Measurements from ENCODE around the gene PSRC1. TPM values are rescaled to one million over a fixed set of nuclear protein-coding genes. Genes with fewer than 3 reads are reported as not detected.

PSRC1 gene
- total RNA-seq, 1 donor from 2014 or later, result 78.1 TPM

DNA sequence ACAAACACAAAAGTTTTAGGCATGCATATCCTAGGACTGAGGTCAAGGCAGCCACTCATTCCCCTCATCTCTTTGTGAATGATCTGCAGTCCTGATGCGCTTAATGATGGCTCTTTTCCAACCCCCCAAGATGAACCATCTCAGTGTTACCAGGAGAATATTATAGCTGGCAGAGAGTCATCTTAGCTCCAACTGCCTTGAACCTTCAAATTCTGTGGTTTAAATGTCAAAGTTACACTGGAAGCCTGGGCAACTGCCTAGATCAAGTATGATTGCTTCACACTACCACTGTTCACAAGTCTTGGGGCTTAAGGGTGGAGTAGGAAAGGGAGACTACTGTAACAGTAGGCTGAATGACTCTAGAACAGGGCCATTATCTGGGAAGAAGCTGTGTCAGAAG is 31.9 kb upstream of the PSRC1 start:
- H3K79me2 ChIP-seq (ENCODE audit: low read depth), result no peaks in the 10 kb centered on the region

DNA sequence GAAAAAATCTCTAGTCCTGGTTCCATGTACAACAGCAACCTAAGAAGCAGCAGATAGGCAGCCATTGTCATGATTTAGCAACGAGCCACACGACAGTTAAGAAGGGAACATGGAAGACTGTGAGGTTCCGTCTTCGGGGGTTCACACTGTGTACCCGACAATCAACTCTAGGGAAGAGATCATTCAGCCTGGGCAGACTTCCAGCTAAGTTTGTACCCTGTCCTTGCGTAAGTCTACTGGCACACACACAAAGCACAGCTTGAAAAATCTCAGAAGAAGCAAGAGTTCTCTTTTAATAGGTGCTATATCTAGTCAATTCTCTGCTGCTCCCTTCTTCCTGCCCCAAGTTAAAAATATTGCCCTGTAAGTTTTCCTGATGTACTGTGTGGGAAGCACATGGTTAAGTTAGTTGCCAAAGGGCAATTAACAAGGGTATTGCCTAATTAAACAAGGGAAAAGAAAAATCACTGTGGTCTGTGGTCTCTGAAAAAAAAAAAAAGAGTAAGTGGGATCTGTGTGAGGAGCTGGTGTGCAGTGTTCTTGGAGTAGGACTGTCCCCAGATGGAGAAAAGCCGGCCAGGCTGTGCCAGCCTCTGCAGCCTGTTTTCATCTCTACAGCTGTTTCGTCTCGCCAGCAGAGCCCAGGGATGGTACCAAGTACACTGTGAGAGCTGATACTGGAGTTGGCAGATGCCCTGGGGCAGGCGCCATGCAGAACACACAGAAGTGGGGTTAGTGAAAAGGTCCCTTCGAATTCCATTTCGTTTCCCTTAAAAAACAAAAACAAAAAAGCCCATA is 30.2 kb upstream of the PSRC1 start:
- Histone ChIP-seq H3K79me2 (ENCODE audit: low read depth) (no peaks in the 10 kb centered on the region), H3K4me1 (peaks cover under 1% of the 10 kb centered on the region), H3K9ac (no peak overlapping the region), H3K4me3 (no peak overlapping the region), H3K36me3 (no peaks in the 10 kb centered on the region), H3K27me3 (no peaks in the 10 kb centered on the region), H2AFZ (replicated peaks) (no peak overlapping the region), H4K20me1 (ENCODE audit: low read depth) (no peaks in the 10 kb centered on the region), H3F3A (ENCODE audit: low read depth) (peaks cover 5% of the 10 kb centered on the region), H3K9me3 (ENCODE audit: low read depth) (no peaks in the 10 kb centered on the region), H3K4me2 (no peak overlapping the region), H3K27ac (no peak overlapping the region)
- Mint-ChIP-seq H3K4me3 (no peak overlapping the region), H3K27ac (no peak overlapping the region), H3K27me3 (ENCODE audit: insufficient read depth, low read depth) (no peaks in the 10 kb centered on the region), H3K9me3 (no peaks in the 10 kb centered on the region), H3K36me3 (peaks cover 27% of the 10 kb centered on the region), H3K4me1 (no peaks in the 10 kb centered on the region)
- TF ChIP-seq EZH2 (IDR thresholded peaks at IDR 0.05), result no peak
- no peak for TF ChIP-seq EZH2phosphoT487 (IDR thresholded peaks at IDR 0.05)
- TF ChIP-seq, protein P1, sequence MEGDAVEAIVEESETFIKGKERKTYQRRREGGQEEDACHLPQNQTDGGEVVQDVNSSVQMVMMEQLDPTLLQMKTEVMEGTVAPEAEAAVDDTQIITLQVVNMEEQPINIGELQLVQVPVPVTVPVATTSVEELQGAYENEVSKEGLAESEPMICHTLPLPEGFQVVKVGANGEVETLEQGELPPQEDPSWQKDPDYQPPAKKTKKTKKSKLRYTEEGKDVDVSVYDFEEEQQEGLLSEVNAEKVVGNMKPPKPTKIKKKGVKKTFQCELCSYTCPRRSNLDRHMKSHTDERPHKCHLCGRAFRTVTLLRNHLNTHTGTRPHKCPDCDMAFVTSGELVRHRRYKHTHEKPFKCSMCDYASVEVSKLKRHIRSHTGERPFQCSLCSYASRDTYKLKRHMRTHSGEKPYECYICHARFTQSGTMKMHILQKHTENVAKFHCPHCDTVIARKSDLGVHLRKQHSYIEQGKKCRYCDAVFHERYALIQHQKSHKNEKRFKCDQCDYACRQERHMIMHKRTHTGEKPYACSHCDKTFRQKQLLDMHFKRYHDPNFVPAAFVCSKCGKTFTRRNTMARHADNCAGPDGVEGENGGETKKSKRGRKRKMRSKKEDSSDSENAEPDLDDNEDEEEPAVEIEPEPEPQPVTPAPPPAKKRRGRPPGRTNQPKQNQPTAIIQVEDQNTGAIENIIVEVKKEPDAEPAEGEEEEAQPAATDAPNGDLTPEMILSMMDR (IDR thresholded peaks at IDR 0.05), result no peak
- DNase-seq (ENCODE audit: low spot score), result no peak

More for the DNA sequence above, 31.9 kb upstream of the PSRC1 start:
- no peak overlapping the region for H3K4me2 ChIP-seq
- no peak overlapping the region for H3K27ac Mint-ChIP-seq
- no peak overlapping the region for H3K27ac ChIP-seq
- no peak overlapping the region for H3K9ac ChIP-seq
- no peaks in the 10 kb centered on the region for H3K4me1 Mint-ChIP-seq
- H3K36me3 Mint-ChIP-seq, result peaks cover 32% of the 10 kb centered on the region
- DNase-seq (ENCODE audit: low spot score), result no peak
- no peak overlapping the region for H3K4me3 ChIP-seq
- no peaks in the 10 kb centered on the region for H3F3A ChIP-seq (ENCODE audit: low read depth)
- no peak for TF ChIP-seq EZH2phosphoT487 (IDR thresholded peaks at IDR 0.05)
- no peak for TF ChIP-seq EZH2 (IDR thresholded peaks at IDR 0.05)
- TF ChIP-seq, protein P1 (IDR thresholded peaks at IDR 0.05), result no peak
- no peaks in the 10 kb centered on the region for H4K20me1 ChIP-seq (ENCODE audit: low read depth)
- H3K9me3 Mint-ChIP-seq, result no peaks in the 10 kb centered on the region
- no peaks in the 10 kb centered on the region for H3K27me3 Mint-ChIP-seq (ENCODE audit: insufficient read depth, low read depth)
- H3K4me3 Mint-ChIP-seq, result no peak overlapping the region
- no peaks in the 10 kb centered on the region for H3K4me1 ChIP-seq
- no peaks in the 10 kb centered on the region for H3K27me3 ChIP-seq
- no peak overlapping the region for H2AFZ ChIP-seq (replicated peaks)
- no peaks in the 10 kb centered on the region for H3K9me3 ChIP-seq (ENCODE audit: low read depth)
- H3K36me3 ChIP-seq, result no peaks in the 10 kb centered on the region

DNA sequence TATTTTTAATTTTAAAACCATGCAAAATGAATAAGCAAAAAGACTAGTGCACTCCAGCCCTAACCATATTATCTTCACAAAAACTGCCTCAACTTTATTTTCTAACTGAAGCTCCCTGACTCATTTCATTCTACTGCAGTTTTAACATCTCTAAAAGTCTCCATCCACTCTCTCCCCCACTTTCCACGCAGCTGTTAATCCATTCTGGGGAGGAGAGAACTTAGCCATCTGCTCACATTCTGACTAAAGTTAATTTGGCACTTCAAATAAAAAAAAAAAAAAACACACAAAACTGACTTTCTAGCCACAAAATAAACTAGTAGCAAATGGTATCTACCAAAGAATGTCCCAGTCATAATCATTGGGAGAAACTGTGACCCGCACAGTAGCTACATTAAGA is 29.3 kb upstream of the PSRC1 start:
- no peak for DNase-seq (ENCODE audit: low spot score)
- H3K79me2 ChIP-seq (ENCODE audit: low read depth), result no peaks in the 10 kb centered on the region
- H3K4me2 ChIP-seq, result no peak overlapping the region
- H3K4me1 Mint-ChIP-seq, result peaks cover 6% of the 10 kb centered on the region
- H3K27ac Mint-ChIP-seq, result peak overlapping the region; percentile 55
- peaks cover 27% of the 10 kb centered on the region for H3K36me3 Mint-ChIP-seq
- no peaks in the 10 kb centered on the region for H3K9me3 ChIP-seq (ENCODE audit: low read depth)
- peaks cover 14% of the 10 kb centered on the region for H3F3A ChIP-seq (ENCODE audit: low read depth)
- H3K27me3 ChIP-seq, result no peaks in the 10 kb centered on the region
- H2AFZ ChIP-seq (replicated peaks), result no peak overlapping the region
- H3K27me3 Mint-ChIP-seq (ENCODE audit: insufficient read depth, low read depth), result no peaks in the 10 kb centered on the region
- peaks cover 10% of the 10 kb centered on the region for H3K4me1 ChIP-seq
- H3K9ac ChIP-seq, result no peak overlapping the region
- no peak overlapping the region for H3K4me3 Mint-ChIP-seq
- no peak overlapping the region for H3K27ac ChIP-seq
- no peak overlapping the region for H3K4me3 ChIP-seq
- no peaks in the 10 kb centered on the region for H4K20me1 ChIP-seq (ENCODE audit: low read depth)
- no peaks in the 10 kb centered on the region for H3K36me3 ChIP-seq
- TF ChIP-seq, protein P1 (IDR thresholded peaks at IDR 0.05), result no peak
- TF ChIP-seq EZH2phosphoT487 (IDR thresholded peaks at IDR 0.05) (no peak), EZH2 (IDR thresholded peaks at IDR 0.05) (no peak)
- H3K9me3 Mint-ChIP-seq, result no peaks in the 10 kb centered on the region

All from neural progenitor cell (in vitro differentiated cells).